Kidney epithelial cell (primary cell): Measurements from ENCODE around the gene TMEM178B. TPM values are rescaled to one million over a fixed set of nuclear protein-coding genes. Genes with fewer than 3 reads are reported as not detected.

Experiments used
- DNase-seq: peaks from one replicate; pipeline ENCODE4 v3.0.0-alpha.2; 2010; ENCODE audit warnings: low read depth
- H3K27me3 ChIP-seq: 2 replicates; pipeline ENCODE4 v1.6.0; 2011; ENCODE audit warnings: low read length; ENCODE audit not compliant: control insufficient read depth, insufficient read depth
- H3K36me3 ChIP-seq: 2 replicates; pipeline ENCODE4 v1.5.1; 2011; ENCODE audit warnings: low read length; ENCODE audit not compliant: control insufficient read depth, insufficient read depth
- H3K4me3 ChIP-seq: 2 replicates; pipeline ENCODE4 v1.5.1; 2011; ENCODE audit warnings: low read depth, mild to moderate bottlenecking, control low read depth, low read length
- CTCF ChIP-seq: IDR thresholded peaks from 2 replicates; pipeline ENCODE4 v1.5.1; 2011; ENCODE audit warnings: mild to moderate bottlenecking, moderate library complexity, low read length, control low read depth, inconsistent platforms; ENCODE audit not compliant: insufficient read depth, poor library complexity, severe bottlenecking
- total RNA-seq: library from RNA; depleted of rRNA; stranded (reverse); fragments of >200 nt; gene quantifications from 2 replicates; pipeline ENCODE4 v1.2.3, GENCODE V29; 2015

The TMEM178B gene
- total RNA-seq, 1 donor from 2014 or later, result 9.7 TPM

GRCh38 chr7:141452911-141453310 lies 379.0 kb downstream of the TMEM178B start:
- Histone ChIP-seq H3K27me3 (no peaks in the 10 kb centered on the region), H3K4me3 (no peak overlapping the region), H3K36me3 (no peaks in the 10 kb centered on the region)
- TF ChIP-seq CTCF, result no peak
- DNase-seq, result no peak

DNA sequence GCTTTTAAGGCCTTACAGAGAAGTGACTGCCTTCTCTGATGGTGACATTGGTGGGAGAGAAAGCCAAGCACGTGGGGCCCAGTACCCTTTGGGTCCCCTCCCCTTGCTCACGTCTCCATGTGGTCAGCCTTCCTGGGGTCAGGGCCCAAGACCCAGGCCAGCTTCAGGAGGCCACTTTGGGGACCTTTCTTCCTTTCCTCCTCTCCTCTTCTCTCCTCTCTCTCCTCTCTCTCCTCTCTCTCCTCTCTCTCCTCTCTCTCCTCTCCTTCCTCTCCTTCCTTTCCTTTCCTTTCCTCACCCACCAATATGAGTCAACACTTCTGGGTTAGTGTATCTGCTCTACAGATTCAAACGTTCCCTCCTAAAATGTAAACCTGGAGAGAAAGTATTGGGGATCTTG lies 380.5 kb downstream of the TMEM178B start:
- Histone ChIP-seq H3K27me3 (no peaks in the 10 kb centered on the region), H3K4me3 (no peak overlapping the region), H3K36me3 (no peaks in the 10 kb centered on the region)
- DNase-seq, result no peak
- TF ChIP-seq CTCF, result no peak

GRCh38 chr7:141455723-141456122 lies 381.9 kb downstream of the TMEM178B start:
- DNase-seq, result no peak
- no peaks in the 10 kb centered on the region for H3K27me3 ChIP-seq
- H3K4me3 ChIP-seq, result no peak overlapping the region
- no peak for TF ChIP-seq CTCF
- H3K36me3 ChIP-seq, result no peaks in the 10 kb centered on the region

DNA sequence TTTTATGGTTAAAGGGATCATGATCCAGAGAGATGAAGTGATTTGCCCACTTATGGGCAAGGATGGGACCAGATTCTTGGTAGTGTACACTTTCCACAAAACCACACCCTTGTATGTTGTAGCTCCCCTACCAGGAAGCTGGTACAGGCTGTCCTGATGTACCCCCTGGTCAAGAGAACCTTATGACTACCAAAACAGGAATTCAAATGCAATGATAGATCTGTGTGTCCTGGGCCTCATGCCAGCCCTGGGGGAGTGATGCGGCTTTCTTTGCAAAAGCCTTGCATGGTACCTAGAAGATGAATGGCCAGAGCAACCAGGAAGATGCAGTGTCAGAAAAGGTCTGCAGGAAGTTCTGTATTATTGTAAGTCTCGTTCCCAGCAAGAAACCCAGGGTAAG lies 382.4 kb downstream of the TMEM178B start:
- no peak for TF ChIP-seq CTCF
- H3K4me3 ChIP-seq, result no peak overlapping the region
- DNase-seq, result no peak
- H3K27me3 ChIP-seq, result no peaks in the 10 kb centered on the region
- H3K36me3 ChIP-seq, result no peaks in the 10 kb centered on the region

- no peak for DNase-seq
- no peak for TF ChIP-seq CTCF
- no peaks in the 10 kb centered on the region for H3K27me3 ChIP-seq
- H3K36me3 ChIP-seq, result no peaks in the 10 kb centered on the region
- no peak overlapping the region for H3K4me3 ChIP-seq
Observed at GRCh38 chr7:141456711-141457110, 382.8 kb downstream of the TMEM178B start.
